ENCODE results near the gene AP5B1.
"Not testable (repeated sequence)": the region's sequence is repeated elsewhere in the genome, so short reads cannot be mapped to it uniquely, and the experiment has no call there.

AP5B1 gene

DNA sequence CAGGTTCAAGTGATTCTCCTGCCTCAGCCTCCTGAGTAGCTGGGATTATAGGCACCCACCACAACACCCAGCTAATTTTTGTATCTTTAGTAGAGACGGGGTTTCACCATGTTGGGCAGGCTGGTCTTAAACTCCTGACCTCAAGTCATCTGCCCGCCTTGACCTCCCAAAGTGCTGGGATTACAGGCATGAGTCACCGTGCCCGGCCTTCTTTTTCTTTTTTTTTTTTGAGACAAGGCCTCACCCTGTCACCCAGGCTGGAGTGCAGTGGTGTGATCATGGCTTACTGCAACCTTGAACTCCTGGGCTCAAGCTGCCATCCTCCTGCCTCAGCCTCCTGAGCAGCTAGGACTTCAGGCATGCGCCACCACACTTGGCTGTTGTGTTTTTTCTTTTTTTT lies 13.0 kb downstream of the AP5B1 start:
- DNase-seq (ENCODE audit: low read depth in 1 of 2, low spot score in 1 of 2) = not testable (repeated sequence)

DNA sequence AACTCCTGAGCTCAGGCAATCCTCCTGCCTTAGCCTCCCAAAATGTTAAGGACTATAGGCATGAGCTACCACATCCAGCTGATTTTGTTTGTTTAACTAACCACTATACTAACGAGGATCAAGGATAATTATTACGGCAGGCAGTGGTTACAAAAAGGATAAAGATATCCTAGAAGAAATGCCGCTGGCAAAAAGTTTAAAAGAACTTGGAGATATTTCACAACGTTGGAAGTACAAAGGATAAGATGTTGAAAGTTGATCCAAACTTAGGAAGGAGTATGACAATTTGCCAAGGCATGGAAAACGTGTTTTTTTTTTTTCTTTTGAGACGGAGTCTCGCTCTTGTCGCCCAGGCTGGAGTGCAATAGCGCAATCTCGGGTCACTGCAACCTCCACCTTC lies 13.4 kb downstream of the AP5B1 start:
- no peak for DNase-seq (ENCODE audit: low read depth in 1 of 2, low spot score in 1 of 2)

DNA sequence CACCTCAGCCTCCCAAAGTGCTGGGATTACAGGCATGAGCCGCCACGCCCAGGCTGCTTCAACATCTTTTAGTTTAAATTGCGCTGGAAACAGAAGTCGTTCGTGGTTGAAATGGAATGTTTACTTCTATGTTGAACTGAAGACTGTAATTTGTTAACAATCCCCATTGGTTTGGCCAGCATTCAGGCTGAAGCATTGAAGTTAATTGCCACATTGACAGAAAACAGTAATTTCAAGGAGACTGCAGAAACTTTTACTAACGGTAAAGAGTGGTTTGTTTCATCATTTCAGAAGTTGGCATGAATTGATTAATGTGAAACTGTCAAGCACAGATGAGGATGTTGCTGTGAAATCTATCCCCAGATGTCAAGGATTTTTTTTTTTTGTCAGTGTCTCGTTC lies 14.2 kb downstream of the AP5B1 start:
- no peak for DNase-seq (ENCODE audit: low read depth in 1 of 2, low spot score in 1 of 2)

DNA sequence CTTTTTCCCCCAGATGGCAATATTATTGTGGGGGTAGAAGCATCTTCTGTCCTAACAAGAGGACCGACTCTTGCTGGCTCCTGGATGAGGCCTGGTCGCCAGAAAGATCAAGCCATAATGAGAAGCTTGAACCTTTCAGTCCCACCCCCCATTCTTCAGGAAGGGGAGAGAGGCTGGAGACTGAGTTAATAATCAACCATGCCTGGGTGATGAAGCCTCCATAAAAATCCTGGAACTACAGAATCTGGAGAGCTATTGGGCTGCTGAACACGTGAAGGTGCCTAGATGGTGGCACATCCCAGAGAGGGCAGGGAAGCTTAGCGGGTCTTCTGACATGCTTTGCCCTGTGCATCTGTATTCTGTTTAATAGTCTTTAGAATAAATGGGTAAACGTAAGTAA lies 16.3 kb downstream of the AP5B1 start:
- DNase-seq (ENCODE audit: low read depth in 1 of 2, low spot score in 1 of 2) = no peak

DNA sequence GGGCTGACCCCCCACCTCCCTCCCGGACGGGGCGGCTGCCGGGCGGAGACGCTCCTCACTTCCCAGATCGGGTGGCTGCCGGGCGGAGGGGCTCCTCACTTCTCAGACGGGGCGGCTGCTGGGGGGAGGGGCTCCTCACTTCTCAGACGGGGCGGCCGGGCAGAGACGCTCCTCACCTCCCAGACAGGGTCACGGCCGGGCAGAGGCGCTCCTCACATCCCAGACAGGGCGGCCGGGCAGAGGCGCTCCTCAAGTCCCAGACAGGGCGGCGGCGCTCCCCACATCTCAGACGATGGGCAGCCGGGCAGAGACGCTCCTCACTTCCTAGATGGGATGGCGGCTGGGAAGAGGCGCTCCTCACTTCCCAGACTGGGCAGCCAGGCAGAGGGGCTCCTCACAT lies 18.0 kb downstream of the AP5B1 start:
- DNase-seq (ENCODE audit: low read depth in 1 of 2, low spot score in 1 of 2) = not testable (repeated sequence)

DNA sequence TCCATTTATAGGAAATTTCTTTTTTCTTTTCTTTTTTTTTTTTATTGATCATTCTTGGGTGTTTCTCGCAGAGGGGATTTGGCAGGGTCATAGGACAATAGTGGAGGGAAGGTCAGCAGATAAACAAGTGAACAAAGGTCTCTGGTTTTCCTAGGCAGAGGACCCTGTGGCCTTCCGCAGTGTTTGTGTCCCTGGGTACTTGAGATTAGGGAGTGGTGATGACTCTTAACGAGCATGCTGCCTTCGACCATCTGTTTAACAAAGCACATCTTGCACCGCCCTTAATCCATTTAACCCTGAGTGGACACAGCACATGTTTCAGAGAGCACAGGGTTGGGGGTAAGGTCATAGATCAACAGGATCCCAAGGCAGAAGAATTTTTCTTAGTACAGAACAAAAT lies 18.6 kb downstream of the AP5B1 start:
- DNase-seq (ENCODE audit: low read depth in 1 of 2, low spot score in 1 of 2) = not testable (repeated sequence)

DNA sequence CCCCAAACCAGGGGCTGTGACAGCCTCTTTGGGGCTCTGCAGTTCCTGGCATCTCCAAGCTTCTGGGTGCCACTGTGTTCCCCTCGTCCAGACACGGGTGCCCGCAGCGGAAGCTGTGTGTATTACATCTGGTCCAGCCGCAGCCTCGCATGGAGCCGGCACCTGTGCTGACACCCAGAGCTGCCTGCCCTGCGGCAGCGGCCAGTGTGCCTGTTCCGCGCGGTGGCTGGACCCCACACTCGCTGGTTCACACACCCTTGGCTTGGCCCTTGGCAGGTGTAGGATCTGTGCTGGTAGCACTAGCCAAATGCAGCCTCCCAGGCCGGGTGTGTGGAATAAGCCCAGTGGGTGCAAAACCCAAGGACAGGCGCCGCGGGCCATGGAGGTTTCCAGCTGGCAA lies 35.7 kb downstream of the AP5B1 start:
- no peak for DNase-seq (ENCODE audit: low read depth in 1 of 2, low spot score in 1 of 2)

DNA sequence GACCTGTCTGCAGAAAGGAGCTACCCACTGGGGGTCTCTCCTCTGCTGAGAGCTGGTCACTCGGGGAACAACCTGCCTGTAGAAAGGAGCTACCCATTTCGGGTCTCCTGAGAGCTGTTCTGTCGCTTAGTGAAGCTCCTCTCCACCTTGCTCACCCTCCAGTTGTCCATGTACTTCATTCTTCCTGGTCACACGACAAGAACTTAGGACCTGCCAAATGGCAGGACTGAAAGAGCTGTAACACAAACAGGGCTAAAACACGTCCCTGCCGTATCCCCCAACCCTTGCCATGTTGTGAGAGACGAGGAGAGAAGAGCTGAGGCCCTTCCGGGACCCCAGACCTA lies 36.1 kb downstream of the AP5B1 start:
- no peak for DNase-seq (ENCODE audit: low read depth in 1 of 2, low spot score in 1 of 2)

DNA sequence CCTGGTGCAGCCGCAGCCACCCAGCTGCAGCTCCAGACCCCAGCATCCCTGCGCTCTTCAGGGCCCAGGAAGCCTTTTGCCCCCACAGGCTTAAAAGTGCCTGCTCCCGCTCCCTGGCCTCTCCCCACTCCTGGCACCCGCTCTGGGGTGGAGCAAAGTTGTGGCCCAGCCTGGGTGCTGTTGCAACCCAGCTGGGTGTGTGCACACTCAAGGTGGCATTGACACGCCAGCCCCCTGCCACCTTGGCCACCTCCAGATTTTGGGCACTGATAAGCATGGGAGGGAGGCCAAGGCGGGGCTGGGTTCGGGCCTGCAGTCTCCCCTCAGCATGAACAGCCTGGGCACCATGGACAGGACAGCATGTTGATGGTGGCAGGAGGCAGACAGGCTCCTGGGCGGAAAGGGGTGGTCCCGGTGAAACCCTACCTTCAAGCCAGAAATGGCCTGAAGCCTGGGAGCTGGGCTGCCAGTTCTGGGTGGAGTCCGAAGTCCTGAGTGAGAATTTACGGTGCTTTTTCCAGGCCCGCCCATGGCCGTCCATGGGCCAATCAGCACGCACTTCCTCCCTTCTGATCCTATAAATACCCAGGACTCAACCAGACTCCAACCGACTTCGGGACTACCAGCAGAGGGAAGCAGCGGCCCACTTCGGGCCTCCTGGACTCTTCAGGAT lies 36.6 kb downstream of the AP5B1 start:
- DNase-seq (ENCODE audit: low read depth in 1 of 2, low spot score in 1 of 2) = no peak

DNA sequence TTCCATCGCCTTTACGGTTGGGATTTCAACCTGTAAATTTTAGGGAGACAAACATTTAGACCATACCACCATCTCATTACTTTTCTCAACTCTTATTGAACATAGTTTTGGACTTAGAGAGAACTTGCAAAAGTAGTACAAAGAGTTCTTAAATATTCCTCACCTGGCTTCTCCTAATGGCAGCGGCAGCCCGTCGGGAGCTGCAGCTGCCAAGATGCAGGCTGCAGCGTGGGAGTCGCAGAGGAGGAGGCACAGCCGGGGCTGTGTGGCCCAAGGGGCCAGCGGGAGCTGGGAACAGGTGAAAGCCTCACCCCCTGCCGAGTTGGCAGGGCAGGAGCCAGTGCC lies 37.1 kb downstream of the AP5B1 start:
- DNase-seq (ENCODE audit: low read depth in 1 of 2, low spot score in 1 of 2) = no peak

DNA sequence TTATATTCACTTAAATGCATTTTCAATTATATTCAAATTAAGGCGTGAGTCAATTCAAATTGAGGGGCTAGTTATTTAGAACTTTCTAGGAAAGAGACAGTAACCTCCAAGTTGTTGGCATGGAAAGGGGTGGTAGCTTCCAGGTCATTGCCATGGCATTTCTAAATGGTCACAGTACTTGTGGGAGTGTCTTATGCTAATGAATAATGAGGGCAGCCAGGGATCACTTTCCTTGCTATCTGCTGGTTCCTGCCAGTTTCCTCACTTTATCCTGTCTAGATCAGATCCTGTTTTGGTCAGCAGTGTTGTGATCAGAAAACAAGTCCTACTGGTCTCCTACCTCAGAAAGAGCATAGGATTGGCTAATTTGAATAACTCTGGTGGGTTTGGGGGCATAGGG lies 38.4 kb downstream of the AP5B1 start:
- DNase-seq (ENCODE audit: low read depth in 1 of 2, low spot score in 1 of 2) = no peak

DNA sequence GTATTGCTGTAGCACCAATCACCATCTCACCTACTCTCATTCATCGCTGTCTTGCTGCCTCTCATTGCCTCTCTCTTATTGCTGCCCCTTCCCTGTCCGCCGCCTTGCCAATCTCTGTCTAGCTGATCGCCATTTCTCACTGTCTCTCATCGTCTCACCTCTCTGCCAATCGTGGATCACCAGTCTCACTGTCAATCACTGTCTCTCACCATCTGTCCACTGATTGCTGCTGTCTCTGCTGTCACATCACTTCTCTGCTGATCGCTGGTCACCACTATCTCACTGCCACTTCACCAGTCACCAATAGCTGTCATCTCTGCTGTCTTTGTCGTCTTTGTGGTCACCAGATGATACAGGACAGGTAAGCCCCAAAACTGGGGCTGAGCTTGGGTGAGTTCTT lies 39.6 kb downstream of the AP5B1 start:
- no peak for DNase-seq (ENCODE audit: low read depth in 1 of 2, low spot score in 1 of 2)

DNA sequence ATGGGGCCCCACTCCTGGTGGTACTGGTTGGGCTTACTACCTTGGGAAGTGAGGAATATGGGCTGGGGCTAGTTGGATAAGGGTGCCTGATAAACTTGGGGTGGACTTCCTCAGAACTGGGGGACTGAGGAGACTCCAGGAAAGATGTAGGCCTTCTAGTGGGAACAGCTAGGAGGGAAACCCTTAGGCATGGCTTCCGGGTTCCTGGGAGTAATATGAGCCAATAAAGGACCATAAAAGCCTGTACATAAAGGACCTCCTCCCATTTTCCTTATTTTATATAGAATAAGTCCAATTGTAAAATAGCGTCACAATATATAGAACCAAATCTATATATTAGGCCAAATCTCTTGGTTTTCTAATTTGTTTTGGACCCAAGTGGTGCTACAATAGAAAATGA lies 41.8 kb downstream of the AP5B1 start:
- DNase-seq (ENCODE audit: low read depth in 1 of 2, low spot score in 1 of 2) = no peak

DNA sequence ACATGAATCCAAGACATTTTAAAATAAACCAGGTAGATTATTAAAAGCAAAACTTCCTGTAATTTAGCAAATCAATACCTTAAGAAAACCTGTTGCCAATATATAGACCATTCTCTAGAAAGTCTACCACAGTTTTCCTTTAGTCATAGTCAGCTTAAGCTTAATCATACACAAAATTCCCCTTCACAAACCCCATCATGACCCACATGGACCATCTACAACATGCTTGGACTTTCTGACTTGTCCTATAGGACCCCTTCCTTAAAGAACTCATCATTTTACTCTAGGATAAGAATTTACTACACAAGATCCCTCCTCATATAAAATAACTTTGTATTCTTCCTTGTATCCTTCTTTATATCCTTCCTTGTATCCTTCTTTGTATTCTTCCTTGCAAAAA lies 44.0 kb downstream of the AP5B1 start:
- no peak for DNase-seq (ENCODE audit: low read depth in 1 of 2, low spot score in 1 of 2)

DNA sequence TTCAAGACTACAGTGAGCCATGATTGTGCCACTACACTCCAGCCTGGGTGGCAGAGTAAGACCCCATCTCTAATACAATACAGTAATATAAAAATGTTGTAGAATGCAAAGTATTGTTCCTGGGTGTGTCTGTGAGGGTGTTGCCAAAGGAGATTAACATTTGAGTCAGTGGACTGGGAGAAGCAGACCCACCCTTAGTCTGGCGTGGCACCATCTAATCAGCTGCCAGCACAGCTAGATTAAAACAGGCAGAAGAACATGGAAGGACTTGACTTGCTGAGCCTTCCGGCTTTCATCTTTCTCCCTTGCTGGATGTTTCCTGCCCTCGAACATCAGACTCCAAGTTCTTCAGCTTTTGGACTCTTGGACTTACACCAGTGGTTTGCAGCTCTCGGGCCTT lies 45.7 kb downstream of the AP5B1 start:
- DNase-seq (ENCODE audit: low read depth in 1 of 2, low spot score in 1 of 2) = not testable (repeated sequence)

DNA sequence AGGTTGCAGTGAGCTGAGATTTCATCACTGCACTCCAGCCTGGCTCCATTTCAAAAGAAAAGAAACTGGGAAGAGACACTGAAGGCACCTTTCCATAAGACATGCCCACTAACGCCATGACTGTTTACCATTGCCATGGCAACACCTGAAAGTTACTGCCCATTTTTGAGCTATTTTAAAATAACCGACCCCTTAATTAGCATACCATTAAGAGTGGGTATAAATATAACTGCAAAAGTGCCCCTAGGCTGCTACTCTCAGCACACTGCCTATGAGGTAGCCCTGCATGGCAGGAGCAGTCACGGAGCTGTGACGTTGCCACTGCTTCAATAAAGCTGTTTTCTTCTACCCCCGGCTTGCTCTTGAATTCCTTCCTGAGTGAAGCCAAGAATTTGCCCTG lies 50.3 kb downstream of the AP5B1 start:
- no peak for DNase-seq (ENCODE audit: low read depth in 1 of 2, low spot score in 1 of 2)

DNA sequence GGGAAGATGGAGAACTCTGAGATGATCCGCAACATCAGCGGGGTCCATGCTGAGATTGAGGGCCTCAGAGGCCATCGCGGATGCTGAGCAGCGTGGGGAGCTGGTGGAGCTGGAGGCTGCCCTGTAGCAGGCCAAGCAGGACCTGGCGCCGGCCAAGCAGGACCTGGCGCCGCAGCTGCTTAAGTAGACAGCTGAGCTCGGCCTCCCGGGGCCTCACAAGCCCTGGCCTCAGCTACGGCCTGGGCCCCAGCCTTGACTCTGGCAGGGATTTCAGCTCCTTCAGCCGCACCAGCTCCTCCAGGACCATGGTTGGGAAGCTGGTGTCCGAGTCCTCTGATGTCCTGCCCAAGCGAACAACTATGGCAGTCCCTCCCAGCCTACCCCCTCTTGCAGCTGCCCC lies 52.9 kb downstream of the AP5B1 start:
- DNase-seq (ENCODE audit: low read depth in 1 of 2, low spot score in 1 of 2) = no peak

DNA sequence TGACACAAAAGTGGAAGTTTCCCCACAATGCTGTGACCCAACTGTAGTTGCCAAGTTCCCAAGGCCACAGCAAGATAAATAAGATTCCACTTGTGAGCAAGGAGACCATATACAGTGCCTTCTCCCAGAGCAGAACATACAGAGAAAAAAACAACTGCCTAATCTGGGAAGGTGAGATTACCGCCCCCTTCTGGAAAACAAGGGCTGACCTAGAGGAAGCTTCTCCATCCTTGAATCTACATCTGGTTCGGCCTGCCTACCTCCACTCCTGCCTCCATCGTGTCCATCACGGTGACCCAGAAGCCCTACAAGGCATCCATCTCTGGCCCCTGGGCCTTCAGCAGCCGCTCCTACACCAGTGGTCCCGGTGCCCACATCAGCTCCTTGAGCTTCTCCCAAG lies 54.1 kb downstream of the AP5B1 start:
- no peak for DNase-seq (ENCODE audit: low read depth in 1 of 2, low spot score in 1 of 2)
